ENCODE measurements around the gene FGL2.
"Not testable (repeated sequence)": the region's sequence is repeated elsewhere in the genome, so short reads cannot be mapped to it uniquely, and the experiment has no call there.

The FGL2 gene

GRCh38 chr7:77199013-77199966 is at the start of gene FGL2:
TSS of gene FGL2 (minus strand) at chr7:77199819. CDS start at chr7:77199793, 26 bp downstream.
- DNase-seq (ENCODE audit: low read depth in 4 of 4, low spot score in 1 of 4) = peak in 1 of 4 experiments; percentile 11

GRCh38 chr7:77248154-77248553 is 48.5 kb upstream of the FGL2 start:
- DNase-seq (ENCODE audit: low read depth in 4 of 4, low spot score in 1 of 4) = no peak

- peak; percentile 82 to 86 (median 85) for DNase-seq (ENCODE audit: low read depth in 4 of 4, low spot score in 1 of 4)
Measured at GRCh38 chr7:77247206-77247850, 47.7 kb upstream of the FGL2 start.

- DNase-seq (ENCODE audit: low read depth in 4 of 4, low spot score in 1 of 4) = no peak
Measured at GRCh38 chr7:77246026-77246640, 46.5 kb upstream of the FGL2 start.

GRCh38 chr7:77245015-77245755 is 45.6 kb upstream of the FGL2 start:
- DNase-seq (ENCODE audit: low read depth in 4 of 4, low spot score in 1 of 4) = no peak

GRCh38 chr7:77244222-77244934 is 44.8 kb upstream of the FGL2 start:
- DNase-seq (ENCODE audit: low read depth in 4 of 4, low spot score in 1 of 4) = no peak

GRCh38 chr7:77242554-77242953 is 42.9 kb upstream of the FGL2 start:
- no peak for DNase-seq (ENCODE audit: low read depth in 4 of 4, low spot score in 1 of 4)

GRCh38 chr7:77242068-77242467 is 42.4 kb upstream of the FGL2 start:
- DNase-seq (ENCODE audit: low read depth in 4 of 4, low spot score in 1 of 4) = no peak

- DNase-seq (ENCODE audit: low read depth in 4 of 4, low spot score in 1 of 4) = no peak
Measured at GRCh38 chr7:77239471-77239870, 39.9 kb upstream of the FGL2 start.

- no peak for DNase-seq (ENCODE audit: low read depth in 4 of 4, low spot score in 1 of 4)
Measured at GRCh38 chr7:77238703-77239136, 39.1 kb upstream of the FGL2 start.

- no peak for DNase-seq (ENCODE audit: low read depth in 4 of 4, low spot score in 1 of 4)
Measured at GRCh38 chr7:77235276-77235675, 35.7 kb upstream of the FGL2 start.

GRCh38 chr7:77232467-77232866 is 32.8 kb upstream of the FGL2 start:
- no peak for DNase-seq (ENCODE audit: low read depth in 4 of 4, low spot score in 1 of 4)

GRCh38 chr7:77228795-77229194 is 29.2 kb upstream of the FGL2 start:
- not testable (repeated sequence) for DNase-seq (ENCODE audit: low read depth in 4 of 4, low spot score in 1 of 4)

- no peak for DNase-seq (ENCODE audit: low read depth in 4 of 4, low spot score in 1 of 4)
Measured at GRCh38 chr7:77226357-77226839, 26.8 kb upstream of the FGL2 start.

GRCh38 chr7:77223261-77223660 is 23.6 kb upstream of the FGL2 start:
- no peak for DNase-seq (ENCODE audit: low read depth in 4 of 4, low spot score in 1 of 4)

GRCh38 chr7:77222819-77223218 is 23.2 kb upstream of the FGL2 start:
- DNase-seq (ENCODE audit: low read depth in 4 of 4, low spot score in 1 of 4) = no peak

- no peak for DNase-seq (ENCODE audit: low read depth in 4 of 4, low spot score in 1 of 4)
Measured at GRCh38 chr7:77222065-77222464, 22.4 kb upstream of the FGL2 start.

GRCh38 chr7:77219701-77220331 is 20.2 kb upstream of the FGL2 start:
- DNase-seq (ENCODE audit: low read depth in 4 of 4, low spot score in 1 of 4) = not testable (repeated sequence)

GRCh38 chr7:77217474-77218185 is 18.0 kb upstream of the FGL2 start:
- DNase-seq (ENCODE audit: low read depth in 4 of 4, low spot score in 1 of 4) = no peak

All from stimulated activated CD4-positive, alpha-beta T cell treated with anti-CD3 and anti-CD28 coated beads, Interleukin-1b, Interleukin-23, amount 100 ng/mL, for 24 hours (primary cell).